ENCODE data around the gene TSC22D3. TPM values are rescaled to one million over a fixed set of nuclear protein-coding genes. Genes with fewer than 3 reads are reported as not detected.

The TSC22D3 gene
- total RNA-seq, 1 donor from 2014 or later: 30.3 TPM

DNA sequence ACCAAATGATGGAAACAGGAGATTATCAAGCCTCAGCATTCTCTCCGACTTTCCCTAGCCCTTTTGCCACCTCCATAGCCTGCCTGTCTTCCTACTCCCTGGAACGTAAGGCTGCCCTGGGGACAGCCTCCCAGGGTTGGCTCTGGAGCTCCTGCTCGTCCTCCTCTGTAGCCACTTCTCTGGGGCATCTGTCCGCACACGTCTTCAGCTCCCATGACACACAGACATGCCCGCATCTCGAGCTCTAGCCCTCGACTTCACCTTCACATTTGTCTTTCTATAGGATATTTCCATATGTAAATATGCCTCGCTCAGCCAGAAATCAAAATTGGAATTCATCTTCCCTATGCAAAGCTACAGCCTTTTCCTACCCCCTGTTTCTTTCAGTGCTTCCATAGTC lies 67.7 kb downstream of the TSC22D3 start:
- Histone ChIP-seq H3K4me1 (ENCODE audit: control insufficient read depth in 3 of 3, insufficient read depth in 3 of 3, low read length in 3 of 3) (peaks cover 12 to 21% (median 14%) of the 10 kb centered on the region in 3 donors), H3K9ac (ENCODE audit: low read depth in 1 of 3, low read length in 3 of 3) (no peak overlapping the region), H3K4me3 (ENCODE audit: low read length in 3 of 3) (no peak overlapping the region), H3K27me3 (ENCODE audit: control insufficient read depth in 3 of 3, insufficient read depth in 3 of 3, low read length in 3 of 3) (peaks cover 0 to 3% (median 0%) of the 10 kb centered on the region in 3 donors), H3K27ac (ENCODE audit: low read depth, low read length) (no peak overlapping the region), H3K36me3 (ENCODE audit: control insufficient read depth in 3 of 3, insufficient read depth in 3 of 3, low read length in 3 of 3) (no peaks in the 10 kb centered on the region), H3K9me3 (ENCODE audit: control insufficient read depth in 3 of 3, low read length in 3 of 3) (no peaks in the 10 kb centered on the region)

DNA sequence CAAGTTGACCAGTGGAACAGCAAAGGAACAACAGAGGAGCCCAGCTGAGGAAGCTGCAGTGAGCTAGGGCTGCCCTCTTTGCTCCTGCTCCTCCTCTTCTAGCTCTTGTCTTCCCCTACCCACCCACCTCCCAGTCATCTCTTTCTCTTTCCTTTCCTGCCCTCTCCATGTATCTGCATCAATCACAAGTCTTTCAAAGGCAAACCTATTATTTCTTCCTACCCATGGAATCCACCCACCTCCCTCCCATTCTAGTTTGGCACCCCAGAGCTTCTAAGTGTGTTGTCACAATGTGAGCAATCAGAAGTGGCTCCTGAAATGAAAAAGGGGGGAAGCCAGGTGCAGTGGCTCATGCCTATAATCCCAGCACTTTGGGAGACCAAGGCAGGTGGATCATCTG lies 69.3 kb downstream of the TSC22D3 start:
- H3K9me3 ChIP-seq (ENCODE audit: control insufficient read depth in 3 of 3, low read length in 3 of 3): no peaks in the 10 kb centered on the region
- H3K27me3 ChIP-seq (ENCODE audit: control insufficient read depth in 3 of 3, insufficient read depth in 3 of 3, low read length in 3 of 3): peaks cover 0 to 3% (median 0%) of the 10 kb centered on the region in 3 donors
- H3K27ac ChIP-seq (ENCODE audit: low read depth, low read length): no peak overlapping the region
- no peak overlapping the region for H3K4me3 ChIP-seq (ENCODE audit: low read length in 3 of 3)
- H3K36me3 ChIP-seq (ENCODE audit: control insufficient read depth in 3 of 3, insufficient read depth in 3 of 3, low read length in 3 of 3): no peaks in the 10 kb centered on the region
- peaks cover under 1 to 8% (median 5%) of the 10 kb centered on the region in 3 donors for H3K4me1 ChIP-seq (ENCODE audit: control insufficient read depth in 3 of 3, insufficient read depth in 3 of 3, low read length in 3 of 3)
- no peak overlapping the region for H3K9ac ChIP-seq (ENCODE audit: low read depth in 1 of 3, low read length in 3 of 3)

DNA sequence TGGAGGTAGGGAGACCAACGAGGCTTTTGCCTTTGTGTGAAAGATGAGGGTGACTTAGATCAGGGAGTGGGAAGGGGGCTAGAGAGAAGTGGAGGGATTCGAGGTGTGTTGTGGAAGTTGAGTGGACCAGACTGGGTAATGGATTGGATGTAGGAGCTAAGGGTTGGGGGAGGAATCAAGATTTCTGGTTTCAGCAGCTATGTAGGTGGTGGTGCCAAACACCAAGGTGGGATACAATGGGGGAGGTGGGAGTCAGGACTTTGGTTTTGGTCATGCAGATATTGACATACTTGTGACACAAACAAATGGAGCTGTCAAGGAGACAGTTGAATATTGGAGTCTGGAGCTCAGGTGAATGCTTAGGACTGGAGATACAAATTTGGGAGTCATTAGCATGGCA lies 71.0 kb downstream of the TSC22D3 start:
- H3K9ac ChIP-seq (ENCODE audit: low read depth in 1 of 3, low read length in 3 of 3): no peak overlapping the region
- H3K36me3 ChIP-seq (ENCODE audit: control insufficient read depth in 3 of 3, insufficient read depth in 3 of 3, low read length in 3 of 3): no peaks in the 10 kb centered on the region
- H3K27me3 ChIP-seq (ENCODE audit: control insufficient read depth in 3 of 3, insufficient read depth in 3 of 3, low read length in 3 of 3): peaks cover 0 to 3% (median 0%) of the 10 kb centered on the region in 3 donors
- H3K4me1 ChIP-seq (ENCODE audit: control insufficient read depth in 3 of 3, insufficient read depth in 3 of 3, low read length in 3 of 3): peaks cover 0 to 6% (median 4%) of the 10 kb centered on the region in 3 donors
- H3K9me3 ChIP-seq (ENCODE audit: control insufficient read depth in 3 of 3, low read length in 3 of 3): no peaks in the 10 kb centered on the region
- no peak overlapping the region for H3K4me3 ChIP-seq (ENCODE audit: low read length in 3 of 3)
- H3K27ac ChIP-seq (ENCODE audit: low read depth, low read length): no peak overlapping the region

DNA sequence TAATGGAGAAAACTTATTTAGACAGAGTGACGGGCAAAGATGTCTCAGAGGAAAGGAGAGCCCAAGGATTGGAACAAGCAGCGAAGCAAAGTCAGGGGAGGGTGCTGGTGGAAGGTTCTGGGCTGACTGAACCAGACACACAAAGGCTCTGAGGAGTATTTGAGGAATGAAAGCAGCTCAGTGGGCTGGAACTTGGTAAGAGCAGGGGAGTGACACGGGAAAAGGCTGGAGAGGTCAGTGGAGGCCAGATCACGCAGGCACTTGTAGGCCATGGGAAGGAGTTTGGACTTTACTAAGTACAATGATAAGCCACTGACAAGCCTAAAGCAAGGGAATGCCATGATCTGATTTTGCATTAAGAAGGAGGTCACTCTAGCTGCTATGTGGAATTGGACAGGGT lies 71.4 kb downstream of the TSC22D3 start:
- Histone ChIP-seq H3K9ac (ENCODE audit: low read depth in 1 of 3, low read length in 3 of 3) (no peak overlapping the region), H3K27ac (ENCODE audit: low read depth, low read length) (no peak overlapping the region), H3K27me3 (ENCODE audit: control insufficient read depth in 3 of 3, insufficient read depth in 3 of 3, low read length in 3 of 3) (peaks cover 0 to 3% (median 0%) of the 10 kb centered on the region in 3 donors), H3K4me3 (ENCODE audit: low read length in 3 of 3) (no peak overlapping the region), H3K9me3 (ENCODE audit: control insufficient read depth in 3 of 3, low read length in 3 of 3) (no peaks in the 10 kb centered on the region), H3K4me1 (ENCODE audit: control insufficient read depth in 3 of 3, insufficient read depth in 3 of 3, low read length in 3 of 3) (peaks cover 0 to 6% (median 4%) of the 10 kb centered on the region in 3 donors), H3K36me3 (ENCODE audit: control insufficient read depth in 3 of 3, insufficient read depth in 3 of 3, low read length in 3 of 3) (no peaks in the 10 kb centered on the region)

DNA sequence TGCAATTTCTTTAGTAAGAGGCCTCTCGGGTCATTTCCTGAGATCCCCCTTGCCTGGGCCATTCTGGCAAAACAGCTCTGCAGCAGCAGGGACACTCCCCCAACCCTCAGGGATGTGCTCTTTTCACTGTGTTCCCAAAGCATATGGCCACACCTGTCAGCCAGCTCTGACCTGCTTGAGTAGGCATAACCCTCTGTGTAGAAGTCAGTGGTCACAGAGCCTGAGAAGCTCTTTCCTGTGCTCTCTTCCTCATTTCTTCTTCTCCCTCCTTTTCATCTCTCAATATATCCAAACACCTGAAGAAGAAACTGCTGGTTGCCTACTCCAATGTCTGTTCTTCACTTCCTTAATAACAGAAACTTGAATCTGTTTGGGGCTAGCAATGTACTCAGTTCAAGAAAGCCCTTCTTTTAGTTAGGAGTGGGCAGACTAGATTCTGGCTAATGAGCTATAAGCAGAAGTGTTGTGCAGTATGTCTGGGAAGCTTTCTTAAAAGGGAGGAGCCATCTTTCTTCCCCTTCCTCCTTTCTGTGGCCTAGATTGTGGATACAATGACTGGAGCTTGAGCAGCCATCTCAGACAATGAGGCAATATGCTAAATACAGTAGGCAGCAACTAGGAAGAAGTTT lies 74.0 kb downstream of the TSC22D3 start:
- H3K9ac ChIP-seq (ENCODE audit: low read depth in 1 of 3, low read length in 3 of 3): no peak overlapping the region
- H3K4me3 ChIP-seq (ENCODE audit: low read length in 3 of 3): no peak overlapping the region
- H3K9me3 ChIP-seq (ENCODE audit: control insufficient read depth in 3 of 3, low read length in 3 of 3): no peaks in the 10 kb centered on the region
- H3K4me1 ChIP-seq (ENCODE audit: control insufficient read depth in 3 of 3, insufficient read depth in 3 of 3, low read length in 3 of 3): peaks cover 0 to 6% (median 4%) of the 10 kb centered on the region in 3 donors
- H3K27ac ChIP-seq (ENCODE audit: low read depth, low read length): no peak overlapping the region
- H3K36me3 ChIP-seq (ENCODE audit: control insufficient read depth in 3 of 3, insufficient read depth in 3 of 3, low read length in 3 of 3): no peaks in the 10 kb centered on the region
- H3K27me3 ChIP-seq (ENCODE audit: control insufficient read depth in 3 of 3, insufficient read depth in 3 of 3, low read length in 3 of 3): peaks cover 0 to 3% (median 0%) of the 10 kb centered on the region in 3 donors

DNA sequence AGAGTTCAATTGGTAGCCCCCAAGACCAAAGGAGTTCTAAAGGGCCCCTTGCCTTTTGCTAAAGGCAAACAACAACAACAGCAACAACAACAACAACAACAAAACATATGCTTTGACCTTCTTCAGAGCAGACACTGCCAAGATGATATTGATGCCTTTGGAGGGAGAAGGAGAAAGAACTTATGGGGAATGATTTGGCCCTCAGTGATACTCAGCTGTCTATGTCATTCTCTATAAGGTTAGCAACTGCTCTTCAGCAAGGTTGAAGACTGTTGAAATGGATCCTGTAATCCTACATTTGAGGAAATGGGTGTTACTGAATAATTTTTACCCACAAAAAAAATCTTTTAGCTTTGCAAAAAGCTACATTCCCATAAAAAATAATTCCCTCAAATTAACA lies 74.8 kb downstream of the TSC22D3 start:
- H3K36me3 ChIP-seq (ENCODE audit: control insufficient read depth in 3 of 3, insufficient read depth in 3 of 3, low read length in 3 of 3): no peaks in the 10 kb centered on the region
- no peak overlapping the region for H3K4me3 ChIP-seq (ENCODE audit: low read length in 3 of 3)
- H3K9me3 ChIP-seq (ENCODE audit: control insufficient read depth in 3 of 3, low read length in 3 of 3): no peaks in the 10 kb centered on the region
- H3K9ac ChIP-seq (ENCODE audit: low read depth in 1 of 3, low read length in 3 of 3): no peak overlapping the region
- no peak overlapping the region for H3K27ac ChIP-seq (ENCODE audit: low read depth, low read length)
- peaks cover 0 to 3% (median 0%) of the 10 kb centered on the region in 3 donors for H3K27me3 ChIP-seq (ENCODE audit: control insufficient read depth in 3 of 3, insufficient read depth in 3 of 3, low read length in 3 of 3)
- H3K4me1 ChIP-seq (ENCODE audit: control insufficient read depth in 3 of 3, insufficient read depth in 3 of 3, low read length in 3 of 3): peaks cover 0 to 6% (median 4%) of the 10 kb centered on the region in 3 donors

DNA sequence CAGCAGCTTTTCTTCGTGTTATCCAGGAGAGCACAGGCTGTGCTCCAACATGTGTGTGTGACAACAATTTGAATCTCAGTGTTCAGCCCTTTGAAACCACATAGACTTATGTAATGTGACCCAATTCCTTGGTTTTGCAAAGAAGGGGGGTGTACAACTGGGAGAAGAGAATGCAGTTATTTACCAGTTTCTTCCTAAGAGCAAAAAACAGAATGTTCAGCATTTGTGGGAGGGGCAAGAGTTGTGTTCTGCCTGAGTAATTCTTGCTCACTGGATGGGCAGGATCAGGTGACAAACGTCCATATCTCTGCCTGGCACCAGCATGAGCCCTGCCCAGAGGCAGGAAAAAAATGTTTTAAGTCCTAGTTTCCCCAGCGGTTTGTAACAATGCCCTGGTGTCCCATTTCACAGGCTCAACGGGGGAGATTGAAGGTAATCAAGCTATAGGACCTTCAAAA lies 75.2 kb downstream of the TSC22D3 start:
- H3K9me3 ChIP-seq (ENCODE audit: control insufficient read depth in 3 of 3, low read length in 3 of 3): no peaks in the 10 kb centered on the region
- H3K4me1 ChIP-seq (ENCODE audit: control insufficient read depth in 3 of 3, insufficient read depth in 3 of 3, low read length in 3 of 3): peaks cover 0 to 6% (median 4%) of the 10 kb centered on the region in 3 donors
- no peak overlapping the region for H3K9ac ChIP-seq (ENCODE audit: low read depth in 1 of 3, low read length in 3 of 3)
- H3K36me3 ChIP-seq (ENCODE audit: control insufficient read depth in 3 of 3, insufficient read depth in 3 of 3, low read length in 3 of 3): no peaks in the 10 kb centered on the region
- H3K27me3 ChIP-seq (ENCODE audit: control insufficient read depth in 3 of 3, insufficient read depth in 3 of 3, low read length in 3 of 3): peaks cover 0 to 3% (median 0%) of the 10 kb centered on the region in 3 donors
- no peak overlapping the region for H3K27ac ChIP-seq (ENCODE audit: low read depth, low read length)
- H3K4me3 ChIP-seq (ENCODE audit: low read length in 3 of 3): no peak overlapping the region

DNA sequence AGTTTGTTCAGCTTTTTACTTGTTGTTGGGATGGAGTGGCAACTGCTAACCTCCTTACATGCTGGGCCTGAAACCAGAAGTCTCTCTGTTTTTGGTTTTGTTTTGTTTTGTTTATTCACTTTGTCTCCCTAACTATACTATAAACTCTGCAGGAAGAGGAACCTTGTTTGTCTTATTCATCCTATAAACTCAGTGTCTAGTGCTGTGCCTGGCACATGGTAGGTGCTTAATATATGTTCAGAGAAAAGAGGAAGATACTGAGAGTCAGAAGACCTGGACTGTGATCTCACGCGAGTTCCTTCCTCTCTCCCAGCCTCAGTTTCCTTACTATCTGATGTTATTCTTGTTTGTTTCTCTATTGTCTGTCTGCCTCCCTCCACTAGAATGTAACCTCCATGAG lies 76.0 kb downstream of the TSC22D3 start:
- Histone ChIP-seq H3K36me3 (ENCODE audit: control insufficient read depth in 3 of 3, insufficient read depth in 3 of 3, low read length in 3 of 3) (no peaks in the 10 kb centered on the region), H3K9me3 (ENCODE audit: control insufficient read depth in 3 of 3, low read length in 3 of 3) (no peaks in the 10 kb centered on the region), H3K4me1 (ENCODE audit: control insufficient read depth in 3 of 3, insufficient read depth in 3 of 3, low read length in 3 of 3) (peaks cover 0 to 6% (median 4%) of the 10 kb centered on the region in 3 donors), H3K9ac (ENCODE audit: low read depth in 1 of 3, low read length in 3 of 3) (no peak overlapping the region), H3K27me3 (ENCODE audit: control insufficient read depth in 3 of 3, insufficient read depth in 3 of 3, low read length in 3 of 3) (no peaks in the 10 kb centered on the region), H3K27ac (ENCODE audit: low read depth, low read length) (no peak overlapping the region), H3K4me3 (ENCODE audit: low read length in 3 of 3) (no peak overlapping the region)

DNA sequence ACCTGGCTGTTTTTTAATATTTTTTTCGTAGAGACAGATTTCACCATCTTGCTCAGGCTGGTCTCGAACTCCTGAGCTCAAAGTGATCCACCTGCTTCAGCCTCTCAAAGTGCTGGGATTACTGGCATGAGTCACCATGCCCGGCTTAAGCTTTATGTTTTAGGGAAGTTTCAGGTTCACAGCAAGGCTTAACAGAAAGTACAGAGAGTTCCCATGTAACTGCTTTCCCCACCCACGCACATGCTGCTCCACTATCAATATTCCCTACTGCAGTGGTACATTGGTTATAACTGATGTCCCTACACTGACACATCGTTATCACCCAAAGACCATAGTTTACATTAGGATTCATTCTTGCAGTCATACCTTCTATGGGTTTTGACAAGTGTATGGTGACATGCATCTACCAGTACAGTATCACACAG lies 84.6 kb downstream of the TSC22D3 start:
- no peak overlapping the region for H3K27ac ChIP-seq (ENCODE audit: low read depth, low read length)
- H3K36me3 ChIP-seq (ENCODE audit: control insufficient read depth in 3 of 3, insufficient read depth in 3 of 3, low read length in 3 of 3): no peaks in the 10 kb centered on the region
- no peak overlapping the region for H3K9ac ChIP-seq (ENCODE audit: low read depth in 1 of 3, low read length in 3 of 3)
- no peaks in the 10 kb centered on the region for H3K4me1 ChIP-seq (ENCODE audit: control insufficient read depth in 3 of 3, insufficient read depth in 3 of 3, low read length in 3 of 3)
- no peaks in the 10 kb centered on the region for H3K9me3 ChIP-seq (ENCODE audit: control insufficient read depth in 3 of 3, low read length in 3 of 3)
- H3K27me3 ChIP-seq (ENCODE audit: control insufficient read depth in 3 of 3, insufficient read depth in 3 of 3, low read length in 3 of 3): no peaks in the 10 kb centered on the region
- H3K4me3 ChIP-seq (ENCODE audit: low read length in 3 of 3): no peak overlapping the region

DNA sequence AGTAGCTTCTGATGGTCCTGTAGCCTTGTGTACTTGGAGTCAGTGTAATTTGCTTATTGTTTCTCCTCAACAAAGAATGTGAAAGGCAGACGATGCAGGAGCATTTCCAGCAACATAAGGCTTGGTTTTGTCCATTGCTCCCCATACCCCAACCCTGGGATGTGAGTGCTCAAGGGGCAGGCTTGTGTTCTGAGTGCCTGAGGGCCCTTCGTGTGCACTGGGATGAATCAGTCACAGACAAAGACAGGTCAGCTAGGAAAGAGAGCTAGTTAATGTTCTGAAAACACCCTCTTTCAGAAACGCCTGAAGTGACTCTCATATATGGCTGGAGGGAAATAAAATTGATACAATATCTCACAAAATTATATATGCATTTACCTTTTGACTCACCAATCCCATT lies 88.1 kb downstream of the TSC22D3 start:
- no peak overlapping the region for H3K27ac ChIP-seq (ENCODE audit: low read depth, low read length)
- H3K9me3 ChIP-seq (ENCODE audit: control insufficient read depth in 3 of 3, low read length in 3 of 3): no peaks in the 10 kb centered on the region
- no peaks in the 10 kb centered on the region for H3K36me3 ChIP-seq (ENCODE audit: control insufficient read depth in 3 of 3, insufficient read depth in 3 of 3, low read length in 3 of 3)
- H3K4me3 ChIP-seq (ENCODE audit: low read length in 3 of 3): no peak overlapping the region
- no peaks in the 10 kb centered on the region for H3K27me3 ChIP-seq (ENCODE audit: control insufficient read depth in 3 of 3, insufficient read depth in 3 of 3, low read length in 3 of 3)
- H3K4me1 ChIP-seq (ENCODE audit: control insufficient read depth in 3 of 3, insufficient read depth in 3 of 3, low read length in 3 of 3): peaks cover 12 to 24% (median 23%) of the 10 kb centered on the region in 3 donors
- no peak overlapping the region for H3K9ac ChIP-seq (ENCODE audit: low read depth in 1 of 3, low read length in 3 of 3)

Measured in skeletal muscle tissue (tissue), 4 donors.